ENCODE measurements around the gene SKI.

SKI gene

GRCh38 chr1:2183937-2184334 is 44.2 kb upstream of the SKI start:
- Histone ChIP-seq H3K9me3 (replicated peaks; ENCODE audit: insufficient read depth, low read length) (no peaks in the 10 kb centered on the region), H3K4me1 (ENCODE audit: low read length) (no peaks in the 10 kb centered on the region), H3K9ac (ENCODE audit: low read length) (no peak overlapping the region), H3K79me2 (ENCODE audit: low read length) (no peaks in the 10 kb centered on the region), H3K9me2 (replicated peaks; ENCODE audit: insufficient read depth, low read length) (no peaks in the 10 kb centered on the region), H3K36me3 (replicated peaks; ENCODE audit: insufficient read depth, low read length) (no peaks in the 10 kb centered on the region), H3K27me3 (replicated peaks; ENCODE audit: insufficient read depth, low read length) (peaks cover 49% of the 10 kb centered on the region), H4K20me1 (ENCODE audit: insufficient read depth, low read length) (no peaks in the 10 kb centered on the region), H3K4me3 (ENCODE audit: low read length) (no peak overlapping the region), H3K27ac (ENCODE audit: low read length) (no peak overlapping the region), H2AFZ (ENCODE audit: low read length) (no peak overlapping the region), H3F3A (ENCODE audit: insufficient read depth, low read length) (no peaks in the 10 kb centered on the region), H3K4me2 (ENCODE audit: low read depth, low read length) (no peak overlapping the region)
- no peak for DNase-seq
- no peak for TF ChIP-seq EZH2phosphoT487 (IDR thresholded peaks at IDR 0.05; ENCODE audit: low read length)
- no peak for TF ChIP-seq CTCF (IDR thresholded peaks at IDR 0.05; ENCODE audit: low read length)
- TF ChIP-seq EZH2 (optimal IDR thresholded peaks at IDR 0.05; ENCODE audit: low read depth, low read length): no peak

DNA sequence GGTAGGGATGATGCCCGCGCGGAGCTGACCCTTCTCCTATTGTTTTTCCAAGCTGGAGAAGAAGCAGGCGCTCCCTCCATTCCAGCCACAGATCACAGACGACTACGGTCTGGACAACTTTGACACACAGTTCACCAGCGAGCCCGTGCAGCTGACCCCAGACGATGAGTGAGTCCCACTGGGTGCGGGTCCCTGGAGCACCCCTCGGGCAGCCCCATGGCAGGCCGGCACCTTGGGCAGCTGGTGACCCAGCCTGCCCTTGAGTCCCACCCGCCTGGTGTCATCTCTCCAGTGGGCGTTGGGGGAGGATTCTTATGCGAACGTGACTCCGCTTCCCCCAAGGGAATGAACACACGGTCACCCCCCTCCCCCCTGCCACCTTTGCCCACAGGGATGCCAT is 43.6 kb upstream of the SKI start:
- Histone ChIP-seq H3K27ac (ENCODE audit: low read length) (no peak overlapping the region), H3F3A (ENCODE audit: insufficient read depth, low read length) (no peaks in the 10 kb centered on the region), H3K4me2 (ENCODE audit: low read depth, low read length) (no peak overlapping the region), H3K36me3 (replicated peaks; ENCODE audit: insufficient read depth, low read length) (no peaks in the 10 kb centered on the region), H3K9me2 (replicated peaks; ENCODE audit: insufficient read depth, low read length) (no peaks in the 10 kb centered on the region), H2AFZ (ENCODE audit: low read length) (no peak overlapping the region), H3K79me2 (ENCODE audit: low read length) (no peaks in the 10 kb centered on the region), H3K27me3 (replicated peaks; ENCODE audit: insufficient read depth, low read length) (peaks cover 43% of the 10 kb centered on the region), H3K9ac (ENCODE audit: low read length) (no peak overlapping the region), H3K4me3 (ENCODE audit: low read length) (no peak overlapping the region), H3K4me1 (ENCODE audit: low read length) (no peaks in the 10 kb centered on the region), H4K20me1 (ENCODE audit: insufficient read depth, low read length) (no peaks in the 10 kb centered on the region), H3K9me3 (replicated peaks; ENCODE audit: insufficient read depth, low read length) (no peaks in the 10 kb centered on the region)
- DNase-seq: no peak
- no peak for TF ChIP-seq EZH2phosphoT487 (IDR thresholded peaks at IDR 0.05; ENCODE audit: low read length)
- no peak for TF ChIP-seq CTCF (IDR thresholded peaks at IDR 0.05; ENCODE audit: low read length)

DNA sequence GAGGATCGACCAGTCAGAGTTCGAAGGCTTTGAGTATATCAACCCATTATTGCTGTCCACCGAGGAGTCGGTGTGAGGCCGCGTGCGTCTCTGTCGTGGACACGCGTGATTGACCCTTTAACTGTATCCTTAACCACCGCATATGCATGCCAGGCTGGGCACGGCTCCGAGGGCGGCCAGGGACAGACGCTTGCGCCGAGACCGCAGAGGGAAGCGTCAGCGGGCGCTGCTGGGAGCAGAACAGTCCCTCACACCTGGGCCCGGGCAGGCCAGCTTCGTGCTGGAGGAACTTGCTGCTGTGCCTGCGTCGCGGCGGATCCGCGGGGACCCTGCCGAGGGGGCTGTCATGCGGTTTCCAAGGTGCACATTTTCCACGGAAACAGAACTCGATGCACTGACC is 43.2 kb upstream of the SKI start:
- H3K4me3 ChIP-seq (ENCODE audit: low read length): no peak overlapping the region
- H4K20me1 ChIP-seq (ENCODE audit: insufficient read depth, low read length): no peaks in the 10 kb centered on the region

More for the DNA sequence above, 43.2 kb upstream of the SKI start:
- Histone ChIP-seq H3F3A (ENCODE audit: insufficient read depth, low read length) (no peaks in the 10 kb centered on the region), H3K27ac (ENCODE audit: low read length) (no peak overlapping the region), H3K9me2 (replicated peaks; ENCODE audit: insufficient read depth, low read length) (no peaks in the 10 kb centered on the region), H3K9ac (ENCODE audit: low read length) (no peak overlapping the region), H3K4me2 (ENCODE audit: low read depth, low read length) (no peak overlapping the region), H2AFZ (ENCODE audit: low read length) (no peak overlapping the region), H3K79me2 (ENCODE audit: low read length) (no peaks in the 10 kb centered on the region), H3K36me3 (replicated peaks; ENCODE audit: insufficient read depth, low read length) (no peaks in the 10 kb centered on the region), H3K4me1 (ENCODE audit: low read length) (no peaks in the 10 kb centered on the region), H3K9me3 (replicated peaks; ENCODE audit: insufficient read depth, low read length) (no peaks in the 10 kb centered on the region), H3K27me3 (replicated peaks; ENCODE audit: insufficient read depth, low read length) (peaks cover 39% of the 10 kb centered on the region)
- TF ChIP-seq CTCF (IDR thresholded peaks at IDR 0.05; ENCODE audit: low read length) (no peak), EZH2phosphoT487 (IDR thresholded peaks at IDR 0.05; ENCODE audit: low read length) (no peak)
- no peak for DNase-seq

Data from MM.1S (cell line).